Parathyroid adenoma (tissue), 2 donors: Measurements from ENCODE around the gene SYCP3.

Source experiments
- H2AFZ ChIP-seq: fragments of 300-600 bp; sonication (generic); one replicate; pipeline ENCODE4 v1.7.0; 2017; ENCODE audit warnings: antibody characterized with exemption, mild to moderate bottlenecking
- H3K27ac ChIP-seq: fragments of 300-600 bp; sonication (generic); one replicate; pipeline ENCODE4 v1.7.0; 2017
- H3K27me3 ChIP-seq: fragments of 300-600 bp; sonication (generic); one replicate; pipeline ENCODE4 v1.7.0; 2017; ENCODE audit warnings: low read length; ENCODE audit not compliant: control insufficient read depth, insufficient read depth
- H3K36me3 ChIP-seq: fragments of 300-600 bp; sonication (generic); one replicate; pipeline ENCODE4 v1.7.0; 2017; ENCODE audit warnings: low read length; ENCODE audit not compliant: control insufficient read depth, insufficient read depth
- H3K4me1 ChIP-seq: fragments of 300-600 bp; sonication (generic); one replicate; pipeline ENCODE4 v1.7.0; 2017; ENCODE audit warnings: control low read depth
- H3K4me2 ChIP-seq: fragments of 300-600 bp; sonication (generic); one replicate; pipeline ENCODE4 v1.7.0; 2017; ENCODE audit warnings: low read length
- H3K4me3 ChIP-seq: fragments of 300-600 bp; sonication (generic); one replicate; pipeline ENCODE4 v1.7.0; 2017; ENCODE audit warnings: low read depth, low read length
- H3K79me2 ChIP-seq: fragments of 300-600 bp; sonication (generic); one replicate; pipeline ENCODE4 v1.7.0; 2017; ENCODE audit warnings: control low read depth
- H3K9ac ChIP-seq: fragments of 300-600 bp; sonication (generic); one replicate; pipeline ENCODE4 v1.7.0; 2017; ENCODE audit warnings: mild to moderate bottlenecking
- H3K9me3 ChIP-seq: fragments of 300-600 bp; sonication (generic); one replicate; pipeline ENCODE4 v1.7.0; 2017; ENCODE audit warnings: low read length; ENCODE audit not compliant: control insufficient read depth
- TF ChIP-seq, protein P1 (sequence below): fragments of 300-600 bp; sonication (generic); IDR thresholded peaks from one replicate; pipeline ENCODE4 v1.7.0; 2017; ENCODE audit warnings: antibody characterized with exemption, mild to moderate bottlenecking
- donor health status: primary hyperparathyroidism.

The SYCP3 gene

DNA sequence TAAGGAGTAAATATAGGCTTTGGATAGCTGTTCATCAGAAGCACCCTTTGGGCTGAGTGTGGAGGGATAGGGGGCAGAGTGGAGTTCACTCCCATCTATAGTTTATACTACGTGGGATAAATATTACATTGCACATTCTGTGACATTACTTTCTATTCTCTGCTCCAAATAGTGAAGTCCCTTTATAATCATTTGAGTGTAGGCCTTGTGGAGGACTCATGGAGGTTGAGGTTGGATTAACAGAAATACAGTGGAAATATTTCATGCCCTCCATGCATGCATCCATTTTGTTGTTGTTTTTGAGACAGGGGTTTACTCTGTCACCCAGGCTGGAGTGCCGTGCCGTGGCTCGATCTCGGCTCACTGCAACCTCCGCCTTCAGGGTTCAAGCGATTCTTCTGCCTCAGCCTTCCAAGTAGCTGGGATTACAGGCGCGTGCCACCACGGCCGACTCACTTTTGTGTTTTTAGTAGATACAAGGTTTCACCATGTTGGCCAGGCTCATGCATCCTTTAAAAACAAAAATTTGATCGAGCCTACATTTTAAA lies 40.4 kb downstream of the SYCP3 start:
- H3K27ac ChIP-seq, result peak overlapping the region; percentile 93

DNA sequence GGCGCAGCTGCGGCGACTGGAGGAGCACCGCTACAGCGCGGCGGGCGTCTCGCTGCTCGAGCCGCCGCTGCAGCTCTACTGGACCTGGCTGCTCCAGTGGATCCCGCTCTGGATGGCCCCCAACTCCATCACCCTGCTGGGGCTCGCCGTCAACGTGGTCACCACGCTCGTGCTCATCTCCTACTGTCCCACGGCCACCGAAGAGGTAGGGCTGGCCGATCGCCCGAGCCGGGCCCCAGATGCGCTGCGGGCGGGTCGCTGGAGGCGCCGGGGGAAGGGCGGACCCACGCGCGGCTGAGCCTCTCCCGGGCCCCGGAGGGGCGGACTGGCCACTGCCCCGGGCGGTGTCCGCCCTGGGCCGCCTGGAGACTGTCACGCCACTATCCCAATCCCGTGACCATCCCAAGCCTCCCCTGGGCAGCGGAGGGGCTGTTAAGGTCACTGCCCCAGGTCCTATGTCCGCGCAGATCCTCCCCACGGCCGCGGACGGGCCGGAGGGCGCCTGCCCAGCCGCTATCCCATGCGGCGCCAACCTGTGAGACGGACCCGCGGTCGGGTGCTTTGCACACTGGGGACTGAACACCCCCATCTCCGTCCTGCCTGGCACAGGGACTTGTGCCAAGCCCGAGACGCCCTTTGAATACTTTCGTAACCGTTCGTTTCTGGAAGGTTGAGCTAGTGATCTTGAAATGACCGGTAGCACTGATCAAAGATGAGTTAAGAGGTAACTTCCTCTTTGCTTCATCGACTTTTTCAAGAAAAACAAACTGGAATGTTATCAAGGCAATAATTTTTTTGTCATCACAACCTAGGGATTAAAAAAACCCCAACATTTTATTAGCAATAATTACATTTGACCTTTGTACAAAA lies 41.1 kb downstream of the SYCP3 start:
- peak overlapping the region; percentile 93 for H3K27ac ChIP-seq
- H3K79me2 ChIP-seq, result peaks cover 12% of the 10 kb centered on the region
- H3K9me3 ChIP-seq, result no peaks in the 10 kb centered on the region
- peak overlapping the region; percentile 51 for H3K9ac ChIP-seq
- TF ChIP-seq, protein P1, sequence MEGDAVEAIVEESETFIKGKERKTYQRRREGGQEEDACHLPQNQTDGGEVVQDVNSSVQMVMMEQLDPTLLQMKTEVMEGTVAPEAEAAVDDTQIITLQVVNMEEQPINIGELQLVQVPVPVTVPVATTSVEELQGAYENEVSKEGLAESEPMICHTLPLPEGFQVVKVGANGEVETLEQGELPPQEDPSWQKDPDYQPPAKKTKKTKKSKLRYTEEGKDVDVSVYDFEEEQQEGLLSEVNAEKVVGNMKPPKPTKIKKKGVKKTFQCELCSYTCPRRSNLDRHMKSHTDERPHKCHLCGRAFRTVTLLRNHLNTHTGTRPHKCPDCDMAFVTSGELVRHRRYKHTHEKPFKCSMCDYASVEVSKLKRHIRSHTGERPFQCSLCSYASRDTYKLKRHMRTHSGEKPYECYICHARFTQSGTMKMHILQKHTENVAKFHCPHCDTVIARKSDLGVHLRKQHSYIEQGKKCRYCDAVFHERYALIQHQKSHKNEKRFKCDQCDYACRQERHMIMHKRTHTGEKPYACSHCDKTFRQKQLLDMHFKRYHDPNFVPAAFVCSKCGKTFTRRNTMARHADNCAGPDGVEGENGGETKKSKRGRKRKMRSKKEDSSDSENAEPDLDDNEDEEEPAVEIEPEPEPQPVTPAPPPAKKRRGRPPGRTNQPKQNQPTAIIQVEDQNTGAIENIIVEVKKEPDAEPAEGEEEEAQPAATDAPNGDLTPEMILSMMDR, result no peak
- peak overlapping the region; percentile 90 for H3K4me3 ChIP-seq
- H3K4me1 ChIP-seq, result peaks cover 36% of the 10 kb centered on the region
- no peaks in the 10 kb centered on the region for H3K27me3 ChIP-seq
- H3K36me3 ChIP-seq, result no peaks in the 10 kb centered on the region
- peak overlapping the region; percentile 81 for H2AFZ ChIP-seq
- peak overlapping the region; percentile 91 for H3K4me2 ChIP-seq

More for the DNA sequence above, 40.4 kb downstream of the SYCP3 start:
- Histone ChIP-seq H3K4me2 (peak overlapping the region; percentile 91), H3K27me3 (no peaks in the 10 kb centered on the region), H2AFZ (peak overlapping the region; percentile 81), H3K4me1 (peaks cover 36% of the 10 kb centered on the region), H3K79me2 (peaks cover 18% of the 10 kb centered on the region), H3K9ac (no peak overlapping the region), H3K4me3 (peak overlapping the region; percentile 90), H3K9me3 (no peaks in the 10 kb centered on the region), H3K36me3 (no peaks in the 10 kb centered on the region)
- TF ChIP-seq, protein P1, result no peak

DNA sequence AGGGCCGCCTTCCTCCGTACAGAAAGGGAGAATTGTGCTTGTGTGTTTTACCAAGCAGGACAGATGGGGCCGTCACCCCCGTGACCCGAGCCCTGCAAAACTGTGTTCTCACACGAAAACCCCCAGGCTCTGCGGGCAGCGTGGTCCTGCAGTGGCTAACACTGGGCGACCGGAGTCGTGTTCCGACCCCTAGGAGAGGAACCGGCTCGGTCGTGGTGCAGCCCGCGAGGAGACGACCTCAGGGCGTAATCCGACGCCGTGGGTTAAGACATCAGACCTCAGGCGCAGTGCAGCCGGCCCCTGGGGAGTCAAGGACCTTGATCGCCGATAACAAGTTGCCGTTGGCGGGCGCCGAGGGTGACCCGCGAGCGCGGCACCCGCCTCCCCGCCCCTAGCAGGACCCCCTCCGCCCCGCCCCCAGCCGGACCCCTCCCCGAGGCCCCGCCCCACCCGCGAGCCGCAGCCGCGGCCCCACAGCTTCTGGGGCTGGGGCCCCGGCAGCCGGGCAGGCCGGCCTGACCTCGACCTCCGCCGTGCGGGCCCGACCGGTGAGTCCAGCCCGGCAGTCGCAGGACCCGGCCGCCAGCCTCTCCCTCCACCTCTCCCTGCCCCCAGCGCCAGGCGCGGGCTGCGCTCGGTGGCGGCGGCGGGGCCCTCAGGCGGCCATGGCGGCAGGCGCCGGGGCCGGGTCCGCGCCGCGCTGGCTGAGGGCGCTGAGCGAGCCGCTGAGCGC lies 41.9 kb downstream of the SYCP3 start, which contains the start of gene CHPT1:
CHPT1 (plus strand) TSS at position 444 of the 733 bp plus-strand sequence; CDS start at position 666, 222 bp downstream.
- Histone ChIP-seq H3K36me3 (no peaks in the 10 kb centered on the region), H2AFZ (peak within 1 kb of the TSS; percentile 94), H3K4me2 (peak within 1 kb of the TSS; percentile 91), H3K27ac (peak within 1 kb of the TSS; percentile 93), H3K9ac (peak within 1 kb of the TSS; percentile 75), H3K27me3 (no peaks in the 10 kb centered on the region), H3K4me1 (peaks cover 30% of the 10 kb centered on the region), H3K4me3 (peak within 1 kb of the TSS; percentile 90), H3K79me2 (peaks cover 12% of the 10 kb centered on the region), H3K9me3 (no peaks in the 10 kb centered on the region)
- TF ChIP-seq, protein P1, result no peak

DNA sequence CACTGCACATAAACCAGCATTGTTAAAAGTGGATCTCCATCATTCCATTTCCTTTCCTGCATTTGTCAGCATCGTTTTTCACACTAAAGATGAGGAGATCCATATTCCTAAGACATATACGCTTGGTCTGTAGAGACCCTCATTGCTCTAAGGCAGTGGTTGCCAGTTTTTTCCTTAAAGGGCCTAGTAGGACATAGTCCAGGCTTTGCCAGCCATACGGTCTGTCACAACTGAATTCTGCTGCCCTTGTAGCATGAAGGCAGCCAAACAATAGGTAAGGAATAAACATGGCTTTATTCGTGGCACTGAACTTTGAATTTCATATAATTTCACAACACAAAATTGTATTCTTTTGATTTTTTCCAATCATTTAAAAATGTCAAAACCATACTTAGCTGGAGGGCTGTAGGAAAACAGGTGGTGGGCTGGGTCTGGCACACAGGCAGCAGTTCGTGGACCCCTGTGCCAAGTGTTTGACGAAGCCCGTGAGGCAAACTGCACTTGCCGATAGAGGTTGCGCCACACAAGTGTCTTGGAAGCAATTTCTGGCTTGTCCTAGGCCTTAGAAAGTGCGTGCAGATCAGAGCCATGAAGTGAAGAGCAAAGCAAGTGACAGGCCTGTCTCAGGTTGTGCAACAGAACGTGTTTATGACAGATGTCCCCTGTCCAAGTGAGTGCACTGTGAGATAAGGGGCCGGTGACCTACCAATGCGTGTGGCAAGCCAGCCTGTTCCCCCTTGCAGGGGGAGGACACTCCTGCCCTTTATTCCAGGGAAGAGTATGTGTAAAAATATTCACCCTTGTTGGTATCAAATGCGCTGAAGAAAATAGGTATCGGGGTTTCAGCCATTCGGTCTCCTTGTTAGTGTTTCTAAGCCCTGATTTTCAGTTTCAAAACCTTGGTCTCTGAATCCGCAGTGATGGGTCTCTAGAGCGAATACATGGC lies 42.7 kb downstream of the SYCP3 start:
- Histone ChIP-seq H3K4me1 (peaks cover 25% of the 10 kb centered on the region), H3K27me3 (no peaks in the 10 kb centered on the region), H3K27ac (peak overlapping the region; percentile 93), H3K9me3 (no peaks in the 10 kb centered on the region), H3K4me3 (peak overlapping the region; percentile 64), H3K9ac (peak overlapping the region; percentile 75), H3K79me2 (peaks cover 7% of the 10 kb centered on the region), H3K4me2 (peak overlapping the region; percentile 78), H2AFZ (peak overlapping the region; percentile 94), H3K36me3 (no peaks in the 10 kb centered on the region)
- TF ChIP-seq, protein P1, result no peak
